Ammon's horn (tissue), 1 donor: ENCODE measurements around the gene CBX6.

ENCODE experiments used
- DNase-seq: peaks from one replicate; pipeline ENCODE4 v3.0.0-alpha.2; 2016; ENCODE audit warnings: low spot score

Gene CBX6

GRCh38 chr22:38840129-38840528 lies 31.9 kb downstream of the CBX6 start:
- DNase-seq = no peak

DNA sequence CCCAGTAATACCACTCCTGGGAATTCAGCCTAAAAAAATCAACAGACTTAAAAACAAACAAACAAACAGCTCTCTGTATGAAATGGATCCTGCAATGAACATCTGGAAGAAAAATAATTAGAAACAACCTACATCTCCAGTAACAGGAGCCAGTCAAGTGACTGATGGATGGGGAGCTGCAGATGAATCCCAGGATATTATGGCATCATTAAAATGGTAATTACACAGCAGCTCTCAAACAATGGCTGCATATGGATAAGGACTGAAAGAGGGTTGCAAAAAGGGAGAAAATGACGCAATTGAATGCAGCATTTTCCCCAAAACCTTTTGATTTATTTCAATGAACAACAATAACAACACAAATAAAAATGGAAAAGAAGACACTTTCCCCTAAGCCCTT lies 32.3 kb downstream of the CBX6 start:
- no peak for DNase-seq

- no peak for DNase-seq
Measured at GRCh38 chr22:38837414-38837928, 34.5 kb downstream of the CBX6 start.

GRCh38 chr22:38835888-38836301 lies 36.1 kb downstream of the CBX6 start:
- DNase-seq = no peak

- DNase-seq = no peak
Measured at GRCh38 chr22:38834991-38835390, 37.0 kb downstream of the CBX6 start.

- no peak for DNase-seq
Measured at GRCh38 chr22:38834215-38834953, 37.6 kb downstream of the CBX6 start.

DNA sequence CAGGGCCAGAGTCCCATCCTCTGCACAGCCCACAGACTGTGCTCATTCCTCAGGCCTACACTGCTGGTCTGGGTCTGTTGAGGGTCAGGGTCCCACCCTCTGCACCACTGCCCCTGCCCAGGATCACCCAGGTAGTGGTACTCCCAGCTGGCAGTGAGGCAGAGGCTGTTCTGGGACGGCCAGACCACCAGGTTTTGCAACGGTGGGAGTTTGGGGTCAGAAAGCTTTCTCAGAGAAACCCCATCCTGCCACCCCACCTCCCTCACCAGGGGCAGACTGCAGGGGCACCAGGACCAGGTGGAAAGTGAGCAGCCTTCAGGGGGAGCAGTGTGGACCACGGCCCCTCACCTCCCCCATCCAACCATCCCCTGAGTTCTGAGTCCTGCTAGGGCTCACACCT lies 39.0 kb downstream of the CBX6 start:
- no peak for DNase-seq

GRCh38 chr22:38832005-38832978 lies 39.7 kb downstream of the CBX6 start:
- DNase-seq = peak; percentile 85

DNA sequence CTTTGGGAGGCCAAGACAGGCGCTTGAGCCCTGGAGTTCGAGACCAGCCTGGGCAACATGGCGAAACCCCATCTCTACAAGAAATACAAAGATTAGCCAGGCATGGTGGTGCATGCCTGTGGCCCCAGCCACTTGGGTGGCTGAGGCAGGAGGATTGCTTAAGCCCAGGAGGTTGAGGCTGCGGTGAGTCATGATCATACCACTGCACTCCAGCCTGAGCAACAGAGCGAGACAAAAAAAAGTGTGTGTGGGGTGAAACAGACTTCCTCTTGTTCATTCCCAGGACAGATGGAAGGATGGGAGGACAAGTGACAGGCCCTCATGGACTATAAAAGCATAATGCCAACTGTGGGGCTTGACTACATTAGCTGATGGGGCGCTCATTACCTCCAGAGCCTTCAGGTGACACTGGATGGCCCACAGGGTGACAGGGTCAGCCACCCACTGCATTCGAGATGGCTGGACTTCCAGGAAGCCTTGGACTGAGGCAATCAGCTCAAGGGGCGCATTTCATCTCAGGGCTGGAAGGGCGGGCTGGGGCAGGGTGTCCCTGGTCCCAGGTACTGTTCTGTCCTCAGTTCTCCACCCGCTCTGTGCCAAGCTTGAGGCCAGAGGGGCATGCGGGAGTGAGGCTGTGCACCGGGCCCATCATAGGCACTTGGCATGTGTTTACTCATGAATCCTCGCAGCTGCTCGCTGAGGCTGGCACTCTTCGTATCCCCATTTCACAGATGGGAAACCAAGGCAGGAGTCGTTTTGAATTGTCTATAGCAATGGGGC lies 40.7 kb downstream of the CBX6 start:
- no peak for DNase-seq

DNA sequence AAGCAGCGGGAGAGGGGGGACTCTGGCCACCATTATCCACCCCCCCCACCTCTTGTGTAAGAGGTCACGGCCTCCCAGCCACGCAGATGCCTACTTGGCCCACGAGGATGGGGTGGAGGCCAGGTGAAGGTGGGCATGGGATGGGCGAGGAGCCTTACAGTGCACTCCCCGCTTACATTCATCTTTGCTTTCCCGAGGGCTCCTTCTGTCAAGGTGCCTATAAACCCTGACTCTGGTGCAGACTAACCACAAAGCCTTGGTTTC lies 41.2 kb downstream of the CBX6 start:
- no peak for DNase-seq

DNA sequence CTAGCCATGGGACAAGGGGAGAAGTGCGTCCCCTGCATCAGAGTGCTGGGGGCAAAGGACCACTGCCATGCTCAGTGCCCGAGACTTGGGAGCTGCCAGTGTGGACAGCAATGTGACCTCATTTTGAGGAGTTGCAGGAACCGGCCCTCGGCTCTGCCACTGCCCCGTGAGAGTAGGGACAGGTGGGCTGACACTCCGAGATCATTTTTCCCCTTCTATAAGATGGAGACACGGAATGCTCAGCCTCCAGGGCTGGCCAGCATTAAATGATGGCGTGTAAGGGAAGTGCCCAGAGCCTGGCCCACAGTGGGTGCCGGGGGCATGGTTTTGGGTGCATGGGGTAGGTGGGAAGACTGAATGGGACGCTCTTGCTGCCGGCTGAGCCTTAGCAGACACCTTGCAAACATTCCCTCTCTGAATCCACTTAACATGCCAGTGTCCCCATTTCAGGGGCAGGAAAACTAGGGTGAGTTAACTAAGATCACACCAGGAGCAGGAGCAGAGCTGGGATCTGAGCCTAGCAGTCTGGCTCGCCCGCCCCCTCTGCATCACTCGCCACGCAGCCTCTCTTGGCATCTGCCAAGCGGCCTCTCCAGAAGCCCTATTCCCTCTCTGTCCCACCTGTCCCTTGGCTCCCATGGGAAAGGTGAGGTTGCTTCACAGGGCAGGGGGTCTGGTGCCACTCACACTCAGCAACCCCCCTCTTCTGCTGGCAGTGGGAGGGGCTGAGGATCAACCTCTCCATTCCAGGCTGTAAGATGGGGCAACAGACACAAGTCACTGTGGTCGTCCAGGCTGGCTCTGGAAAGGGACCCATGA lies 41.8 kb downstream of the CBX6 start:
- no peak for DNase-seq

DNA sequence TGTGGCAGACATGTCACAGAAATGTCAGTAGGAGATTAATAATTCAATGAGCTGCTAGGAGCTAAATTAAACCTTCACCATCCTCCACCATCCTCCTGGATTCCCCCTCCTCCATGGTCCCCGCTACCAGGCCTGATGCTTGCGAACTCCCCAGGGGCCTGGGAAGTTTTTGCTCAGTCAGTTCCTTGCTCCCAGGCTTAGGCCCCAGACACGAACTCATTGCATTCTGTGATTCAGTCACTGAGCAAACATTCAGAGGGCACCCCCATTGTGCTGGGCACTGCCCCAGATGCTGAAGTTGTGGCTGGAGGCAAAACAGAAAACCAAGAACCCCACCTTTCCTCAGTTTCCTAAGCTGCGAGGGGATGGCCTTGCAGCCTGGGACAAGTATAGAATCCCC lies 42.5 kb downstream of the CBX6 start:
- no peak for DNase-seq

DNA sequence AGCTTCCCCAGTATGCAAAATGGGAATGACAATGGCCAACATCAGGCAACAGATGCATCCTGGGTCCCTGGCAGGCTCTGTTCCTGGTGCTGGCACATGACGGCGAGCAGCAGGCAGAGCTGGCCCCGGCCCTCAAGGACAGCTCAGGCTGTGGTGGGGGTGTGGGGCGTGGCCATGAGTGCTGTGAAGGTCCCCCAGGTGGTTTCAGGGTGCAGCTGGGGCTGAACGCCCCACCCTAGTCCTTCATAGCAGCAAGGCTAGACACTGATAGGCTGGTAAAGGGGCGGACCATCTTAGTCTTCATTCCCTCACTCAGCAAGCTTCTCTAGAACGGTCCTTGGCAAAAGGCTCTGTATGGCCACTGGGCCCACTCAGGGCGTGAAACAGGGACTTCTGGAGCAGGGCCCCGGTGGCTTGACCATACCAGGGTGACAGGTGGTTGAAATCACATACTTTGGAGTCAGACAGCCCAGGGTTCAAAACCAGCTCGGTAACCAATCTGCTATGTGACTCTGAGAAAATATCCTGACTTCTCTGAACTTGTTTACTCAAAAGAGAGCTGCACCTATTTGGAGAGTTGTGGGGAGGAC lies 43.3 kb downstream of the CBX6 start:
- DNase-seq = no peak

GRCh38 chr22:38828191-38828590 lies 43.8 kb downstream of the CBX6 start:
- DNase-seq = no peak

DNA sequence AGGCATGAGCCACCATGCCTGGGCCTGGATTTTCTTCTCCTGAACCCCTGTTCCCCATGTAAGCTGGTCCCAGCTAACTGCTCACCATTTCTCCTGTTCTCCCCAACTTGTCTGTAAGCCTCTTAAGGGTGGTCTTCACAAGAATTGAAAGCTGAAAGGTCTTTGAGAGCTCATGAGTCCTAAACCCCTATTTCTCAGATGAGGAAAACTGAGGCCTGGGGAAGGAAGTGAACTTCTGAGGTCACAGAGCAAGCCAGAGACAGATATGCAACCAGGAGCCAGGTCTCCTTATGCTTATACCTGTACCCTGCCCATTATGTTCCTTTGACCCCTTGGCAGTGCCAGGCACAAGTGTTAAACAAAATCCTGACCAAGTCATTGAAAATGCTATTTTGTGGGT lies 44.5 kb downstream of the CBX6 start:
- no peak for DNase-seq

- no peak for DNase-seq
Measured at GRCh38 chr22:38826801-38827200, 45.2 kb downstream of the CBX6 start.

GRCh38 chr22:38826386-38826785 lies 45.6 kb downstream of the CBX6 start:
- no peak for DNase-seq

GRCh38 chr22:38824585-38824984 lies 47.4 kb downstream of the CBX6 start:
- DNase-seq = peak; percentile 72

GRCh38 chr22:38823637-38824036 lies 48.4 kb downstream of the CBX6 start:
- no peak for DNase-seq

- DNase-seq = no peak
Measured at GRCh38 chr22:38823076-38823475, 48.9 kb downstream of the CBX6 start.

- no peak for DNase-seq
Measured at GRCh38 chr22:38820020-38820419, 52.0 kb downstream of the CBX6 start.
